Endothelial cell of umbilical vein (primary cell): ENCODE measurements around the gene CHD6. TPM values are rescaled to one million over a fixed set of nuclear protein-coding genes. Genes with fewer than 3 reads are reported as not detected.

Experiments
- BruUV-seq: library from RNA; stranded (reverse); fragments of 400-500 nt; replicated peaks from 2 replicates; lab custom pipeline; 2021; lab: Mats Ljungman, UMichigan
- CTCF ChIA-PET: fragments of 300-600, 350-600 bp; sonication (Branson Sonifier 250); formaldehyde crosslinking; loops from one replicate; lab custom pipeline; 2021; ENCODE audit warnings: antibody characterized with exemption, inconsistent platforms; lab: Charles Lee
- POLR2A ChIA-PET: fragments of 300-600, 350-600 bp; sonication (Branson Sonifier 250); formaldehyde crosslinking; loops from one replicate; lab custom pipeline; 2021; ENCODE audit warnings: antibody characterized with exemption, inconsistent platforms; lab: Charles Lee
- DNase-seq: peaks from one replicate; pipeline ENCODE4 v3.0.0-alpha.2; 2011; ENCODE audit warnings: low read depth, low spot score
- FAIRE-seq: peaks from 2 replicates; lab custom pipeline; 2011; peaks lifted over from hg19 to GRCh38; lab: Jason Lieb, UNC
- H2AFZ ChIP-seq: 2 replicates; pipeline ENCODE4 v1.6.0; 2012; ENCODE audit warnings: low read depth, low read length, control low read depth, inconsistent platforms
- H3K27ac ChIP-seq: 2 replicates; pipeline ENCODE4 v1.5.1; 2011; ENCODE audit warnings: low read depth, mild to moderate bottlenecking, control low read depth, low read length, moderate library complexity; ENCODE audit not compliant: insufficient read depth
- H3K27me3 ChIP-seq, 2 experiments: 2 replicates each; pipeline versions ENCODE4 v1.6.0 to v1.6.1; 2011; ENCODE audit warnings: low read length in 2 of 2, mixed read lengths in 1 of 2; ENCODE audit not compliant: control insufficient read depth in 2 of 2, insufficient read depth in 2 of 2
- H3K36me3 ChIP-seq, 2 experiments: 2 replicates in 1 of 2; 3 replicates in 1 of 2; pipeline ENCODE4 v1.5.1; 2011; ENCODE audit warnings: low read length in 2 of 2, mild to moderate bottlenecking in 1 of 2, moderate library complexity in 1 of 2; ENCODE audit not compliant: control insufficient read depth in 2 of 2, insufficient read depth in 2 of 2; ENCODE audit errors: extremely low read depth in 1 of 2
- H3K4me1 ChIP-seq: 3 replicates; pipeline ENCODE4 v1.5.1; 2011; ENCODE audit warnings: mild to moderate bottlenecking, low read length; ENCODE audit not compliant: control insufficient read depth, insufficient read depth; ENCODE audit errors: extremely low read depth
- H3K4me2 ChIP-seq: 2 replicates; pipeline ENCODE4 v1.6.1; 2011; ENCODE audit warnings: low read length, control low read depth, mixed read lengths; ENCODE audit not compliant: insufficient read depth
- H3K4me3 ChIP-seq, 3 experiments: fragments of 200-600 bp in 1 of 3; sonication (generic), shearing (Covaris generic) in 1 of 3; replicated peaks in 1 of 3; 2 replicates each; pipeline ENCODE4 v1.5.1; 2011 to 2016; ENCODE audit warnings: control low read depth in 3 of 3, low read length in 3 of 3, mild to moderate bottlenecking in 2 of 3, inconsistent platforms in 1 of 3, low read depth in 1 of 3, moderate library complexity in 1 of 3; ENCODE audit not compliant: insufficient read depth in 1 of 3
- H3K79me2 ChIP-seq: 2 replicates; pipeline ENCODE4 v1.6.0; 2012; ENCODE audit warnings: low read length, inconsistent platforms; ENCODE audit not compliant: control insufficient read depth, insufficient read depth
- H3K9ac ChIP-seq: replicated peaks from 2 replicates; pipeline ENCODE3; 2011; ENCODE audit warnings: low read length, control low read depth; ENCODE audit not compliant: insufficient read depth; ENCODE audit errors: extremely low read depth
- H3K9me1 ChIP-seq: replicated peaks from 3 replicates; pipeline ENCODE4 v1.6.0; 2011; ENCODE audit warnings: mild to moderate bottlenecking, low read length; ENCODE audit not compliant: control insufficient read depth, insufficient read depth; ENCODE audit errors: extremely low read depth
- H3K9me3 ChIP-seq: replicated peaks from 2 replicates; pipeline ENCODE4 v1.5.1; 2012; ENCODE audit warnings: low read length, inconsistent platforms; ENCODE audit not compliant: control insufficient read depth, insufficient read depth
- H4K20me1 ChIP-seq: replicated peaks from 2 replicates; pipeline ENCODE3; 2011; ENCODE audit warnings: mild to moderate bottlenecking, low read length; ENCODE audit not compliant: control insufficient read depth, insufficient read depth; ENCODE audit errors: extremely low read depth
- EZH2 ChIP-seq: IDR thresholded peaks from 2 replicates; pipeline ENCODE4 v1.6.1; 2012; ENCODE audit warnings: borderline replicate concordance, low read depth, mild to moderate bottlenecking, moderate library complexity, low read length, inconsistent platforms; ENCODE audit not compliant: severe bottlenecking
- FOS ChIP-seq: IDR thresholded peaks from 2 replicates; pipeline ENCODE4 v1.6.1; 2011; ENCODE audit warnings: mild to moderate bottlenecking, low read length, moderate library complexity, borderline replicate concordance; ENCODE audit not compliant: insufficient read depth
- GATA2 ChIP-seq: IDR thresholded peaks from 2 replicates; pipeline ENCODE4 v1.7.0; 2011; ENCODE audit warnings: low read depth, mild to moderate bottlenecking, moderate library complexity, mixed read lengths, low read length; ENCODE audit not compliant: insufficient read length, insufficient read depth
- JUN ChIP-seq: IDR thresholded peaks from 2 replicates; pipeline ENCODE4 v1.6.1; 2011; ENCODE audit warnings: borderline replicate concordance, low read depth; ENCODE audit not compliant: insufficient read length, insufficient read depth
- MYC ChIP-seq: IDR thresholded peaks from one replicate; pipeline ENCODE4 v1.6.1; 2011; ENCODE audit warnings: mild to moderate bottlenecking, low read depth, low read length
- POLR2A ChIP-seq: IDR thresholded peaks from 2 replicates; pipeline ENCODE4 v1.6.1; 2012; ENCODE audit warnings: low read depth, mild to moderate bottlenecking, control low read depth, low read length
- POLR2AphosphoS5 ChIP-seq: IDR thresholded peaks from 2 replicates; pipeline ENCODE4 v1.6.1; 2012; ENCODE audit warnings: low read depth, mild to moderate bottlenecking, control low read depth, low read length, moderate library complexity; ENCODE audit not compliant: insufficient read depth
- dilution Hi-C: fragments of 300-500 bp; cut with MboI; formaldehyde crosslinking; loops from one replicate; pipeline ENCODE4 v1.15.0; 2019; ENCODE audit warnings: low sequenced_read_pairs; ENCODE audit not compliant: extremely low pct_ligation_motif_present
- intact Hi-C: fragments of 100-400 bp; cut with micrococcal nuclease; formaldehyde crosslinking; loops from one replicate; pipeline ENCODE4 v1.10.0; 2022
- polyA plus RNA-seq, 4 experiments: library from polyadenylated mRNA; depleted of rRNA in 3 of 4; stranded (reverse) in 3 of 4; unstranded in 1 of 4; fragments of >200 nt; gene quantifications; 2 replicates each; pipeline versions ENCODE4 v1.2.1 to v1.2.3, GENCODE V29; 2011 to 2012; ENCODE audit warnings: missing spikeins in 1 of 4
- total RNA-seq: library from RNA; stranded (reverse); gene quantifications from 2 replicates; pipeline ENCODE4 v1.2.3, GENCODE V29; 2021
- TF ChIP-seq, protein P1 (sequence below): IDR thresholded peaks from 2 replicates; pipeline ENCODE4 v1.6.1; 2011; ENCODE audit not compliant: insufficient read depth, insufficient read length
- TF ChIP-seq, protein P2 (sequence below), 2 donors: IDR thresholded peaks; 1 replicate in 1 of 2; 2 replicates in 1 of 2; pipeline ENCODE4 v1.5.1; 2011; ENCODE audit warnings: low read length in 2 of 2, mild to moderate bottlenecking in 2 of 2, moderate library complexity in 2 of 2, control low read depth in 1 of 2, inconsistent platforms in 1 of 2, low read depth in 1 of 2; ENCODE audit not compliant: insufficient read depth in 1 of 2; ENCODE audit errors: extremely low read depth in 1 of 2

The CHD6 gene
- total and polyA plus RNA-seq, 2 donors (not counting 3 experiments of a cell fraction or from before 2014, with no cell fraction given), result 7.2 to 33.7 TPM

DNA sequence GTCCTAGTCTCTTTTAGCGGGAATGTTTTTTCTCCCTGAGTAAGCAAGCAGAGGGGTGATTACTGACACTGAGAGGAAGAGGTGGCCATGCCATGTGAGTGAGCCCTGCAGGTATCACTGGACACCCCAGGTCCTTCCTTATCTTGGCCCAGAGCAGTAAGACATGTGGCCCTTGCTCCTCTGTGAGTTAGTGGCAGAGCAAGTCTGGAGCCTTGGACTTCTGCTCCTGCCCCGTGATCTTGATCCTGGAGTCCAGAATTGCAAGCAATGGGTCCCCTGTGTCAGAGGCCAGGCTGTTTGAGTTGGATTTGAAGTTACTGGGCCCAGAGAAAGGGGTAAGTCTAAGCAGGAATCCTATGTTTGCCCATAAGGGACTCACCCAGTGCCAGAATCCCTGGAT lies 159.4 kb downstream of the CHD6 start:
- Histone ChIP-seq H3K4me3 (no peak overlapping the region), H3K79me2 (no peaks in the 10 kb centered on the region), H3K36me3 (peaks cover 0 to 13% of the 10 kb centered on the region in 2 experiments), H3K9me3 (no peaks in the 10 kb centered on the region), H3K9ac (no peak overlapping the region), H3K4me2 (no peak overlapping the region), H4K20me1 (no peaks in the 10 kb centered on the region), H2AFZ (no peak overlapping the region), H3K27ac (no peak overlapping the region), H3K4me1 (no peaks in the 10 kb centered on the region), H3K27me3 (no peaks in the 10 kb centered on the region), H3K9me1 (no peaks in the 10 kb centered on the region)
- no TSS peak for BruUV-seq
- FAIRE-seq, result no peak
- TF ChIP-seq EZH2 (no peak), POLR2A (no peak), POLR2AphosphoS5 (no peak), JUN (no peak), MYC (no peak), GATA2 (no peak), FOS (no peak)
- TF ChIP-seq, protein P1, sequence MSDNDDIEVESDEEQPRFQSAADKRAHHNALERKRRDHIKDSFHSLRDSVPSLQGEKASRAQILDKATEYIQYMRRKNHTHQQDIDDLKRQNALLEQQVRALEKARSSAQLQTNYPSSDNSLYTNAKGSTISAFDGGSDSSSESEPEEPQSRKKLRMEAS, result no peak
- TF ChIP-seq, protein P2, sequence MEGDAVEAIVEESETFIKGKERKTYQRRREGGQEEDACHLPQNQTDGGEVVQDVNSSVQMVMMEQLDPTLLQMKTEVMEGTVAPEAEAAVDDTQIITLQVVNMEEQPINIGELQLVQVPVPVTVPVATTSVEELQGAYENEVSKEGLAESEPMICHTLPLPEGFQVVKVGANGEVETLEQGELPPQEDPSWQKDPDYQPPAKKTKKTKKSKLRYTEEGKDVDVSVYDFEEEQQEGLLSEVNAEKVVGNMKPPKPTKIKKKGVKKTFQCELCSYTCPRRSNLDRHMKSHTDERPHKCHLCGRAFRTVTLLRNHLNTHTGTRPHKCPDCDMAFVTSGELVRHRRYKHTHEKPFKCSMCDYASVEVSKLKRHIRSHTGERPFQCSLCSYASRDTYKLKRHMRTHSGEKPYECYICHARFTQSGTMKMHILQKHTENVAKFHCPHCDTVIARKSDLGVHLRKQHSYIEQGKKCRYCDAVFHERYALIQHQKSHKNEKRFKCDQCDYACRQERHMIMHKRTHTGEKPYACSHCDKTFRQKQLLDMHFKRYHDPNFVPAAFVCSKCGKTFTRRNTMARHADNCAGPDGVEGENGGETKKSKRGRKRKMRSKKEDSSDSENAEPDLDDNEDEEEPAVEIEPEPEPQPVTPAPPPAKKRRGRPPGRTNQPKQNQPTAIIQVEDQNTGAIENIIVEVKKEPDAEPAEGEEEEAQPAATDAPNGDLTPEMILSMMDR (IDR thresholded peaks at IDR 0.05; ENCODE audit: extremely low read depth in 1 of 2, insufficient read depth in 1 of 2, low read depth in 1 of 2, low read length in 2 of 2), result no peak
- intact Hi-C loops, result no loop called here
- POLR2A ChIA-PET, result no interaction called here
- dilution Hi-C loops, result no loop called here
- DNase-seq, result no peak
- CTCF ChIA-PET, result no interaction called here
